Measurements from ENCODE around the gene GRAP2. TPM values are rescaled to one million over a fixed set of nuclear protein-coding genes. Genes with fewer than 3 reads are reported as not detected.

Gene GRAP2
- total RNA-seq, 1 experiment from 2014 or later = 0.42 TPM

DNA sequence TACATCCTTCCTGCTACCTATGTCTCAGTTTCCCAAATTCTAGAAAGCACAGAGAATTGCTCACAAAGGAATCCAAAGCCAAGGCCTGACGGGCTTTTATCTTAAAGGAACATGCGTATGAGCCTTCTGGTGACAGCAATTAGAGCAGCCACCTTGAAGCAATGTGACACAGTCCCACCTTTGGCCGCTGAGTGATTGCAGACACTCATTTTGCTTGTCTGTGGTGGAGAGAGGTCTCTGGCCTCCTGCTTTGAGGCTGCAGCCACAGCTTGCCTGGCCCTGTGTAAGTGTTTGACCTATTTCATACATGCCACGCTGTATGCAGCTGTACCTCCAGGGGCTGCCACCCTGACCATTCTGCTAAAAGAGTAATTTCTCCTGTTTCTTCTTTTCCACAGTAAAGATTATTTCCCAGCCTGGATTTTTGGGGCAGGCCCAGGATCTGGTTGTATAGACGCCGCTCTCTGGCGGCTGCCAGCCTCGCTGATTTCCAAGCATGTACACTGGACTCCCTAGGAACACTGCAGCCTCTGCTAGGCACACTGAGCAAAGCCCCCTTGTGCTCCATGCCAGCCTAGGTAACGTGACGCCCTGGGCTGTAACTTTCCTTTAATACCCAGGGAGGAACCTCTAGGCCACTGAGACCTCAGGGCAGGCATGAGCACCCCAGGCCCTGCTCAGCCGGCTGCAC is 58.2 kb downstream of the GRAP2 start (continued):
- no peak for TF ChIP-seq ATF3 (IDR thresholded peaks at IDR 0.05)
- TF ChIP-seq YY1 (IDR thresholded peaks at IDR 0.05; ENCODE audit: extremely low read depth, insufficient replicate concordance, low read depth, low read length) = no peak
- TF ChIP-seq, protein P1, sequence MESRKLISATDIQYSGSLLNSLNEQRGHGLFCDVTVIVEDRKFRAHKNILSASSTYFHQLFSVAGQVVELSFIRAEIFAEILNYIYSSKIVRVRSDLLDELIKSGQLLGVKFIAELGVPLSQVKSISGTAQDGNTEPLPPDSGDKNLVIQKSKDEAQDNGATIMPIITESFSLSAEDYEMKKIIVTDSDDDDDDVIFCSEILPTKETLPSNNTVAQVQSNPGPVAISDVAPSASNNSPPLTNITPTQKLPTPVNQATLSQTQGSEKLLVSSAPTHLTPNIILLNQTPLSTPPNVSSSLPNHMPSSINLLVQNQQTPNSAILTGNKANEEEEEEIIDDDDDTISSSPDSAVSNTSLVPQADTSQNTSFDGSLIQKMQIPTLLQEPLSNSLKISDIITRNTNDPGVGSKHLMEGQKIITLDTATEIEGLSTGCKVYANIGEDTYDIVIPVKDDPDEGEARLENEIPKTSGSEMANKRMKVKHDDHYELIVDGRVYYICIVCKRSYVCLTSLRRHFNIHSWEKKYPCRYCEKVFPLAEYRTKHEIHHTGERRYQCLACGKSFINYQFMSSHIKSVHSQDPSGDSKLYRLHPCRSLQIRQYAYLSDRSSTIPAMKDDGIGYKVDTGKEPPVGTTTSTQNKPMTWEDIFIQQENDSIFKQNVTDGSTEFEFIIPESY (IDR thresholded peaks at IDR 0.05; ENCODE audit: extremely low read depth, insufficient replicate concordance, low read length) = no peak

- H3K79me2 ChIP-seq (ENCODE audit: insufficient read depth, low read length) = no peaks in the 10 kb centered on the region
- intact Hi-C loops (cut with micrococcal nuclease) = no loop called here
- peak in 2 of 3 experiments; percentile 11 to 31; a peak in 2 of 6 replicates for TF ChIP-seq CTCF (IDR thresholded peaks at IDR 0.05 in 2 of 3, conservative IDR thresholded peaks at IDR 0.05 in 1 of 3; ENCODE audit: borderline replicate concordance in 1 of 3, insufficient read depth in 1 of 3, low read depth in 2 of 3, low read length in 2 of 3)
- TF ChIP-seq FOSL1 (IDR thresholded peaks at IDR 0.05; ENCODE audit: low read depth) = peak; percentile 48; the same call in 1 of the 2 replicates
- peak; percentile 77 for TF ChIP-seq CBX3 (IDR thresholded peaks at IDR 0.05; ENCODE audit: low read depth)
- TF ChIP-seq SP1 (IDR thresholded peaks at IDR 0.05; ENCODE audit: low read depth) = no peak
- TF ChIP-seq, protein P2, sequence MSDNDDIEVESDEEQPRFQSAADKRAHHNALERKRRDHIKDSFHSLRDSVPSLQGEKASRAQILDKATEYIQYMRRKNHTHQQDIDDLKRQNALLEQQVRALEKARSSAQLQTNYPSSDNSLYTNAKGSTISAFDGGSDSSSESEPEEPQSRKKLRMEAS (IDR thresholded peaks at IDR 0.05) = peak; percentile 94
- H3K4me2 ChIP-seq (ENCODE audit: low read length) = peak within 1 kb of the TSS; percentile 46
- H3K27ac ChIP-seq (ENCODE audit: low read depth, low read length) = no peak within 1 kb of the TSS
- H3K27me3 ChIP-seq (ENCODE audit: insufficient read depth, low read length) = no peaks in the 10 kb centered on the region; the same call in 1 of the 2 replicates
- peaks cover 7 to 27% of the 10 kb centered on the region in 2 experiments; a peak in 3 of 4 replicates for H3K4me1 ChIP-seq (ENCODE audit: control insufficient read depth in 1 of 2, insufficient read depth in 2 of 2, low read length in 2 of 2)
- no peak within 1 kb of the TSS for H3K9ac ChIP-seq (ENCODE audit: low read length)
- no peaks in the 10 kb centered on the region for H3K9me3 ChIP-seq (ENCODE audit: control insufficient read depth in 1 of 2, insufficient read depth in 1 of 2, low read depth in 1 of 2, low read length in 2 of 2)
- H3K9me2 ChIP-seq (ENCODE audit: insufficient read depth) = no peaks in the 10 kb centered on the region
- POLR2A ChIA-PET = no interaction called here
- ATAC-seq (peak; percentile 93), DNase-seq (ENCODE audit: low read depth, low spot score) (no peak)
- CTCF ChIA-PET = interaction anchor here (1.2 kb wide), 1 partner anchor 65 kb away, joined by 3 read pairs; no protein-coding TSS in a partner anchor
- RAD21 ChIA-PET (ENCODE audit: low non-redundant PET in 1 of 2, low total read pairs in 2 of 2, uncharacterized antibody in 2 of 2, unreplicated experiment in 2 of 2) = no interaction called here
- no peaks in the 10 kb centered on the region for H3K36me3 ChIP-seq (ENCODE audit: control insufficient read depth in 1 of 2, insufficient read depth in 2 of 2, low read length in 2 of 2)
- peak within 1 kb of the TSS; percentile 65 for H2AFZ ChIP-seq (ENCODE audit: low read depth, low read length, poor library complexity, severe bottlenecking)
- BruUV-seq (replicated peaks) = no TSS peak
- no peaks in the 10 kb centered on the region for H4K20me1 ChIP-seq (ENCODE audit: insufficient read depth)
- H3K4me3 ChIP-seq (replicated peaks in 1 of 2; ENCODE audit: low read depth in 1 of 2, low read length in 2 of 2) = no peak within 1 kb of the TSS
Measured at GRCh38 chr22:39959640-39960447, 59.0 kb downstream of the GRAP2 start, which contains the start of gene TMA7B. TSS of gene TMA7B (plus strand) at chr22:39960397. CDS start at chr22:39964375, 3,978 bp downstream.
